Fibroblast of peridontal ligament (primary cell): Measurements from ENCODE around the gene LMX1B.

Experiments
- DNase-seq: peaks from one replicate; pipeline ENCODE4 v3.0.0-alpha.2; 2010; ENCODE audit errors: extremely low read depth

LMX1B gene

GRCh38 chr9:126676685-126677143 lies 63.0 kb downstream of the LMX1B start:
- DNase-seq = no peak

GRCh38 chr9:126677188-126678084 lies 63.7 kb downstream of the LMX1B start:
- DNase-seq = no peak

DNA sequence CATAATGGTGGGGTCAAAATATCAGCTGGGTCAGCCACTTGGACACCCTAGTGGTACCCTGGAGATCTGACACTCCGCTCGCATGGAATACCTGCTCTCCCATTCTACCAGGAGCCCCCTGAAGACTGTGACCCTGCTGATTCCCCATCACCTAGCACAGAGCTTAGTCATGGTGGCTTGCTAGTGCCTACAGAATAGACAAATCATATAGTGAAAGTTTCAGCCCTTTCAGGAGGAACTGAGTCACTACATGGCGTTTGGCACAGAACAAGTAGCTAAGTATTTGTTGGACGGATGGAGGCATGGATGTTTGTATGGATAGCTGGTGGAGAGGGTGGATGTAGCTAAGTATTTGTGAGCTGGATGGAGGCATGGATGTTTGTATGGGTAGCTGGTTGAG lies 65.3 kb downstream of the LMX1B start:
- DNase-seq = no peak

DNA sequence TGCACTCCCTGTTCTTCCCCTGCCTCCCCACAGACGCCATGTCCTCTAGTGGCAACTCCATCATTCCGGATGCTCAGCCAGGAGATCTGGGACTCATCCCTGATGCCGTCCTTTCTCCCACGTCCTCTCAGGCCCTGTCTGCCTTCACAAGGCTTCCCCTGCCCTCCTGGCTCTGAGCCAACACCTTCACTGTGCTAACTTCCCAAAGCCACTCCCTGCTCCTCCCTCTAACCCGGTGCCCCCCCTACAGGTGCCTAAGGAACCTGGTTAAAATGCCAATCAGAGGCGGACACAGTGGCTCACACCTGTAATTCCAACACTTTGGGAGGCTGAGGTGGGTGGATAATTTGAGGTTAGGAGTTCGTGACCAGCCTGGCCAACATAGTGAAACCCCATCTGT lies 67.6 kb downstream of the LMX1B start:
- no peak for DNase-seq

GRCh38 chr9:126682113-126682810 lies 68.5 kb downstream of the LMX1B start:
- DNase-seq = no peak

DNA sequence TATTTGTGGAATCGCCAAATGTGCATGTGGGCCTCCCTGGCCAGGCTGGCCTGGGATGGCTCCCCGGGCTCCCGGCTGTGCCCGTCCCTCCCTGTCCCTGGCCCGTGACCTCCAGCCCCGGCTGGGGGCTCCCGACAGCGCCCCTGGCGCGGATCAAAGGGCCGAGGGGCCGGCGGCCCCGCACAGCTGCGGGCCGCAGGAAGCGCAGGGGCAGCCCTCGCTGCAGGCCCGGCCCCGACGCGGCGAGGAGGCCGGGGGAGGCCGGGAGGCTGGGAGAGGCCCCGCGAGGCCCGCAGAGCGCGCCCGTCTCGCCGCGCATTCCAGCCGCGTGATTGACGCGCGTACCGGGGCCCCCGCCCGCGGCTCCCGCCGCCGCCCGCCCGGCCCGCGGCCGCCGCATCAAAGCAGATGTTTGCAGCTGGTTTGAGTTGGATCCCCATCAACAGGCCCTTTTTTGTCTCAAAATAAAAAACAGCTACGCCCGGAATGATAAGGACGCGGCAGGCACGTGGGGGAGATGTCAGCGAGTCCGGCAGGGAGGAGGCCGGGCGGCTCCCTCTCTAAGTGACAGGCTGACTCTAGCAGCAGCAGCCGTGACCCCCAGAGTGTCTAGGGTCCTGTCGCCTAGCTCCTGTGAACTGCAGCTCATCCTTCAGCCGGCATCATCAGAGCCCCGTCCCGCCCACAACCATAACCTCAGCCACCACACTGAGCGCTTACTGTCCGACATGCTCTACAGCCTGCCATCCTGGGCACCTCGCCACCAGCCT lies 69.4 kb downstream of the LMX1B start:
- no peak for DNase-seq

DNA sequence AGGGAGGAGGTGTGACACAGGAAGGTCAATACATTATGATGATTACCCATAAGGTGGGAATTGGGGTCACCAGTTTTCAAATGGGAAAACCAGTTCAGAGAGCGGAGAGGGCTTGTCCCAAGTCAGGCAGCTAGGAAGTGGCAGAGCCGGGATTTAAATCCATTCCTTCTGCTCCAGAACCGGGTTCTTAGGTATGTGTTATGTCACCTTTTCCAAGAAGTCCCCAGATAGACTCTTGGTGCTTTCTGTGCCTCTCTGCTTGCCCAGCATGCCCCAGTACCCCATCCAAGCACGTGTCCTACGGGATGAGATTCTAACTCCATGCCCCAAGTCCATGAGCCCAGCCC lies 69.9 kb downstream of the LMX1B start:
- no peak for DNase-seq

GRCh38 chr9:126684345-126684744 lies 70.6 kb downstream of the LMX1B start:
- DNase-seq = no peak

DNA sequence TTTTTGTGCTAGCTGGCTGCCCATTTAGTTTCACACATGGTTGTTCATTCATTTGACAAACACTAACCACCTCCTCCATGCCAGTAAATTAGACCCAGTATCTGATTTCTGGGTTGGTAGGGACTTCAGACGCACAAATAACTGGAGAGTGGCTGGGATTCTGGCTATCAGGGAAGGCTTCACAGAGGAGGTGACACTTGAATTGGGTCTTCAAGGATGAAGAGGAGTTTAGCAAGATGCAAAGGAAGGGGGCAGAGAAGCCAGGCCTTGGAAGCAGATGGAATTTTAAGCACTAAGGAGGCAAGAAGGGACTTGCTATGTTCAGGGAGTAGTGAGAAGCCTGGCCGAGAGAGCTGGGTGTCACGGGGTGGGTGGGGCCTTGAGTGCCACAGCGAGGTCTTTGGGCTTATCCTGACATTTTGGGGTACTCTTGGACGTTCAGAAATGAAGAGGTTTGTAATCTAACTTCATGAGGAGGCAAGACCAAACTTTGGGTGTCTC lies 71.3 kb downstream of the LMX1B start:
- DNase-seq = no peak

GRCh38 chr9:126687930-126688461 lies 74.3 kb downstream of the LMX1B start:
- DNase-seq = no peak

DNA sequence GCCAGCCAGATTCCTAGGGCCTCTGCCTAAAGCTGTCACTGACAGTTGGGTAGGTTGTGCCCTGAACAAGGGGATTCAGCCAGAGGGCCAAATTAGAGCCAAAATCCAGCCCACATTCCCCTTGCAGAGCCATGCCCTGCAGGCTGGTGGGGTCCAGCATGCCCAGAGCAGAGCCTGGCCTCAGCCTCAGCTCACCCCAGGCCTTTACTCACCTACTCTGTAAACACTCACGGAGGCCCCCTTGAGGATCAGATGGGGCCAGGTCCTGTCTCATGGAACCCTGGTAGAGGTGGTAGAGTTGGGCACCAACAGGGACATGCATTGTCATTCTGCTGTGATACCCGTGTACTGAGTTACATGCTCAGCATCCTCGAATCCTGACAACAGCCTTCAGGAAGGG lies 74.9 kb downstream of the LMX1B start:
- no peak for DNase-seq

GRCh38 chr9:126689027-126689825 lies 75.5 kb downstream of the LMX1B start:
- no peak for DNase-seq

DNA sequence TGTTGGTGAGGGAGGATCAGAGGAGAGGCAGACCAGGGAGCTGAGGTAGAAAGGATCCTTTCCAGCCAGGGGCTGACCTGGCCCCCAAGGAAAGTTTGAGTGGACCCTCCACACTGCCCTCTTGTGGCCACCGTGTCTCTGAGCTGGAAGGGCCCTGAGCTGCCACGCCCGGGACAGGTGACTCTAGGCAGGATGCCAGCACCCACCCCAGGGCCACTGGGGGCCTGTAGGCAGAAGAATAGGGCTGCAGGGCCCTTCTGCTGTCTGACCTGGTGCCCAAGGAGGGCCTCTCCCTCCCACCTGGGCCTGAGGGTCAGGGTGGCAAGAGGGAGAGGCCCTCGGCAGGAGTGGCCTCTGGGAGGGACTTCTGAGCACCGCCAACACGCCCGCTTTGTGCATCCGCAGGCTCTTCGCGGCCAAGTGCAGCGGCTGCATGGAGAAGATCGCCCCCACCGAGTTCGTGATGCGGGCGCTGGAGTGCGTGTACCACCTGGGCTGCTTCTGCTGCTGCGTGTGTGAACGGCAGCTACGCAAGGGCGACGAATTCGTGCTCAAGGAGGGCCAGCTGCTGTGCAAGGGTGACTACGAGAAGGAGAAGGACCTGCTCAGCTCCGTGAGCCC lies 76.8 kb downstream of the LMX1B start:
- no peak for DNase-seq

- no peak for DNase-seq
Observed at GRCh38 chr9:126692041-126692758, 78.5 kb downstream of the LMX1B start.

GRCh38 chr9:126692759-126693427 lies 79.2 kb downstream of the LMX1B start:
- DNase-seq = no peak

DNA sequence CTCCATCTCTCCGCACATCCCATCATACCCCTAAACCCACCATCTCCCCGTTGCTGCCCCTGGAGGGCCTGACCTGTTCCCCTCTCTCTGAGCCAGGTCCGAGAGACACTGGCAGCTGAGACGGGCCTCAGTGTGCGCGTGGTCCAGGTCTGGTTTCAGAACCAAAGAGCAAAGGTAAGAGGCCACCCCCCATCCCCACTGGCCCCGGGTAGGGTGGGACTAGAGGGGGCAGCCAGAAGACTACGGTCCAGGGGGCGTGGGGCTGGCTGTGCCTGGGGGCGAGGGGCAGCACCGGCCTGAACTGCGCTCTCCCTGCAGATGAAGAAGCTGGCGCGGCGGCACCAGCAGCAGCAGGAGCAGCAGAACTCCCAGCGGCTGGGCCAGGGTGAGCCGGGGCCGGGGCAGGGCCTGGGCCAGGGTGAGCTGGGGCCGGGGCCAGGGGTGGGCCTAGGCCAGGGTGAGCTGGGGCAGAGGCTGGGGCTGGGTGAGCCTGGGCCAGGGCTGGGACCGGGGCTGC lies 79.8 kb downstream of the LMX1B start:
- DNase-seq = no peak

DNA sequence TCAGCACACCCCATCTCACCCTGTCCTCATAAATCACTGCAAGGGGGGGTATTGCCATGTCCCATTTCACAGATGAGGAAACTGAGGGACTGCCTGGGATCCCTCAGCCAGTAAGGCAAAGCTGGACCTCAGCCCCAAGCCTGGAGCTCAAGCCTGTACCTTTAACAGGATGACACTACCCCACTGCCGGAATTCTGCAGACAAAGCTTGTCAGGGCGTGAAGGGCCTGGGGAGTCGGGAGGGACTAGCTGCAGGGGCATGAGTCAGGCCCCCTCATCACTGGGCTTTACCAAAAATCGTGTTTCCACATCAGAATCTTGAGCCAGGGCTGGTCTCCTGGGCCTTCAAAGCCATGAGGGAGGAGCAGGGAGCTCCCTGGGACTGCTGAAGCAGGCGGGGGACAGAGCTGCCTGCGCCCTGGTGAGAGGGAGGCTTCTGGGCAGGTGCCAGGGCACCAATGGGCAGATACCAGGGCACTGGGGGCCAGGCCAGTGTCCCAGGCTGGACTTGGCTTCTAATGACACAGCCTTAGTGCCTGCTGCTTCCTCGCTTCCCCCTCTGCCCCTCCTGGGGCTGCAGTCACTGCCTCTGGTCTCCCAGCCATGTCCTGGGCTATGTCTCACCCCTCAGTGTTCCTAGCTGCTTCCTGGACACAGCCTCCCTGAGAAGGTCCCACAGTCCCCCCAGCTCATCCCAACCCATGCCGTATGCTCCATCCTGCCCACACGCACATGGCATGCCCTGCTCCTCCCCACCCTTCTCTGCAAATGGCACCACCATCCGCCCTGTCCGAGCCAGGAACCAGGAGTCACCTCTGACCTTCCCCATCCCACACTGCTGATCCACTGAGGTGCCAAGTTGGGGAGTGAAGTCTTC lies 80.7 kb downstream of the LMX1B start:
- no peak for DNase-seq

DNA sequence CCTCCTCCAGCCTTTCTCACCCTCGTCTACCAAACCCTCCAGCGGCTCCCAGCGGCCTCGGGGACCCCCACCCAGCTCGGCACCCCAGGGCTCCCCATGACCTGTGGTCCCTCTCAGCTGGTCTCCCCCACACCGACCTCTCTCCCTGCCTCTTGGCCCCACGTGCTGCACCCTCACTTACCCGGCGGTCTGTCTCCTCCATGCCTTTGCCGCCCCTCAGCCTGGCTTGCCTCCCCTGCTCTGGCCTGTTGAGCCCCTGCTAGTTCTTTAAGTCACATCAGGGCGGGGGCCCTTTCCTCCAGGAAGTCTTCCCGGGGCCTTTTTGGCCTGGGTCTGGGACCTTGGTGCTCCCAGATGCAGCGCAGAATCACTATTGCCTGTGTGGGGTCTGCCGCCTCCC lies 81.5 kb downstream of the LMX1B start:
- no peak for DNase-seq
